RWPE1 (cell line): Measurements from ENCODE around the gene MEI1.
"Not testable (repeated sequence)": the region's sequence is repeated elsewhere in the genome, so short reads cannot be mapped to it uniquely, and the experiment has no call there.

ENCODE experiments used
- CTCF ChIA-PET: fragments of 350-600 bp; sonication (Branson Sonifier 250); formaldehyde crosslinking; extraction: SDS; loops from one replicate; lab custom pipeline; 2021; lab: Yijun Ruan, JAX
- POLR2A ChIA-PET: fragments of 400-600 bp; formaldehyde crosslinking; extraction: SDS; loops from one replicate; lab custom pipeline; 2020; ENCODE audit warnings: antibody characterized with exemption; ENCODE audit not compliant: low non-redundant PET; lab: Yijun Ruan, JAX
- DNase-seq: peaks from one replicate; pipeline ENCODE4 v3.0.0; 2012; ENCODE audit warnings: low spot score
- H3K27ac ChIP-seq: fragments of 450-650 bp; 2 replicates; pipeline ENCODE4 v1.5.1; 2017
- TF ChIP-seq, protein P1 (sequence below): fragments of 450-650 bp; conservative IDR thresholded peaks from 2 replicates; pipeline ENCODE4 v1.5.1; 2017; ENCODE audit warnings: low read depth, mild to moderate bottlenecking

Gene MEI1

DNA sequence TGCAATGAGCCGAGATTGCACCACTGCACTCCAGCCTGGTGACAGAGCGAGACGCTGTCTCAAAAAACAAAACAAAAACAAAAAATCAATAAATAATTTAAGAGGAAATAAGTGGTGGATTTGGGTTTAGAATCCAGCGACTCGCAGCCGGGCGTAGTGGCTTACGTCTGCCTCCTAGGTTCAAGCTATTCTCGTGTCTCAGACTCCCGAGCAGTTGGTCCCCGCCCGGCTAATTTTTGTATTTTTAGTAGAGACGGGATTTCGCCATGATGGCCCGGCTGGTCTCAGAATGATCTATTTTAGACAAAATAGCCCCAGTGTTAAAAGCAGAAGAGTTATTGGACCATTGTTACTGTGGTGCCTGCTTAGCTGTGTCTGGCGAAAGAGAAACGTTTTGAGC lies 40.4 kb upstream of the MEI1 start:
- H3K27ac ChIP-seq, result 0 out of 2 replicates have a peak overlapping the region, but pooled peaks have one; percentile 12
- CTCF ChIA-PET, result no interaction called here
- POLR2A ChIA-PET, result no interaction called here
- TF ChIP-seq, protein P1, sequence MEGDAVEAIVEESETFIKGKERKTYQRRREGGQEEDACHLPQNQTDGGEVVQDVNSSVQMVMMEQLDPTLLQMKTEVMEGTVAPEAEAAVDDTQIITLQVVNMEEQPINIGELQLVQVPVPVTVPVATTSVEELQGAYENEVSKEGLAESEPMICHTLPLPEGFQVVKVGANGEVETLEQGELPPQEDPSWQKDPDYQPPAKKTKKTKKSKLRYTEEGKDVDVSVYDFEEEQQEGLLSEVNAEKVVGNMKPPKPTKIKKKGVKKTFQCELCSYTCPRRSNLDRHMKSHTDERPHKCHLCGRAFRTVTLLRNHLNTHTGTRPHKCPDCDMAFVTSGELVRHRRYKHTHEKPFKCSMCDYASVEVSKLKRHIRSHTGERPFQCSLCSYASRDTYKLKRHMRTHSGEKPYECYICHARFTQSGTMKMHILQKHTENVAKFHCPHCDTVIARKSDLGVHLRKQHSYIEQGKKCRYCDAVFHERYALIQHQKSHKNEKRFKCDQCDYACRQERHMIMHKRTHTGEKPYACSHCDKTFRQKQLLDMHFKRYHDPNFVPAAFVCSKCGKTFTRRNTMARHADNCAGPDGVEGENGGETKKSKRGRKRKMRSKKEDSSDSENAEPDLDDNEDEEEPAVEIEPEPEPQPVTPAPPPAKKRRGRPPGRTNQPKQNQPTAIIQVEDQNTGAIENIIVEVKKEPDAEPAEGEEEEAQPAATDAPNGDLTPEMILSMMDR, result no peak
- no peak for DNase-seq

DNA sequence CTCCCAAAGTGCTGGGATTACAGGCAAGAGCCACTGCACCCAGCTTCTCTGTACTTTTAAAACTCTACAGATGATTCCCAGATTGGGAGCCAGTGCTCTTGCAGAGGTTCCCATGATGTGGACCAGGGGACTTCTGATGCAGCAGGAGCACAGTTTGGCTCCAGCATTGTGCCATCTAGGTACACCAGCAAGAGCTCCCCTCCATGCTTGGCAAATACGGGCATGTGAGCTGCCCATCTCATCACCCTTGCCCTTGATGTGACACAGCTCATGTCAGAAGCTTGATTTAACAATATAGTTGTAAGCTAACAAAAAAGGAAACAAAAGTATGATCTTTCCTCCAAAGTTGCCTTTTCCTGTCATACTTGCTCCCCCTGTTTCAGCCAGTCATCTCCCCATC lies 39.4 kb upstream of the MEI1 start:
- DNase-seq, result no peak
- TF ChIP-seq, protein P1, result no peak
- POLR2A ChIA-PET, result no interaction called here
- CTCF ChIA-PET, result no interaction called here
- H3K27ac ChIP-seq, result peak overlapping the region; percentile 10; the same call in 1 of the 2 replicates

- no peak for DNase-seq
- peak overlapping the region; percentile 2; the same call in 1 of the 2 replicates for H3K27ac ChIP-seq
- ChIA-PET POLR2A (no interaction called here), CTCF (no interaction called here)
- TF ChIP-seq, protein P1, result no peak
These were observed 38.9 kb upstream of the MEI1 start for GRCh38 chr22:41660416-41660815.

- DNase-seq, result no peak
- H3K27ac ChIP-seq, result no peak overlapping the region
- POLR2A ChIA-PET, result no interaction called here
- CTCF ChIA-PET, result no interaction called here
- TF ChIP-seq, protein P1, result no peak
These were observed 38.2 kb upstream of the MEI1 start for GRCh38 chr22:41661088-41661487.

GRCh38 chr22:41661713-41662112 lies 37.6 kb upstream of the MEI1 start:
- CTCF ChIA-PET, result no interaction called here
- POLR2A ChIA-PET, result no interaction called here
- H3K27ac ChIP-seq, result no peak overlapping the region
- TF ChIP-seq, protein P1, result no peak
- no peak for DNase-seq

DNA sequence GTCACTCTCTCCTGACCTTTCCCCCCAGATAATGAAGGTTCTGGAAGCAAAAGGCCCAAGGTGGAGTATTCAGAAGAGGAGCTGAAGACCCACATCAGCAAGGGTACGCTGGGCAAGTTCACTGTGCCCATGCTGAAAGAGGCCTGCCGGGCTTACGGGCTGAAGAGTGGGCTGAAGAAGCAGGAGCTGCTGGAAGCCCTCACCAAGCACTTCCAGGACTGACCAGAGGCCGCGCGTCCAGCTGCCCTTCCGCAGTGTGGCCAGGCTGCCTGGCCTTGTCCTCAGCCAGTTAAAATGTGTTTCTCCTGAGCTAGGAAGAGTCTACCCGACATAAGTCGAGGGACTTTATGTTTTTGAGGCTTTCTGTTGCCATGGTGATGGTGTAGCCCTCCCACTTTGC lies 35.7 kb upstream of the MEI1 start:
- H3K27ac ChIP-seq, result peak overlapping the region; percentile 56
- CTCF ChIA-PET, DNase-seq, POLR2A ChIA-PET: not testable (repeated sequence)

- no peak for DNase-seq
- 0 out of 2 replicates have a peak overlapping the region, but pooled peaks have one; percentile 99 for H3K27ac ChIP-seq
- POLR2A ChIA-PET, result no interaction called here
- TF ChIP-seq, protein P1, result no peak
- CTCF ChIA-PET, result no interaction called here
These were observed 34.8 kb upstream of the MEI1 start for GRCh38 chr22:41664490-41664889.
